RWPE1 (cell line): Measurements from ENCODE around the gene ZFYVE27.
A peak's percentile ranks its signal among the peaks of the same experiment; 100 is the strongest.
"Not testable (repeated sequence)": the region's sequence is repeated elsewhere in the genome, so short reads cannot be mapped to it uniquely, and the experiment has no call there.

Experiments
- CTCF ChIA-PET: fragments of 350-600 bp; sonication (Branson Sonifier 250); formaldehyde crosslinking; extraction: SDS; loops from one replicate; lab custom pipeline; 2021; lab: Yijun Ruan, JAX
- POLR2A ChIA-PET: fragments of 400-600 bp; formaldehyde crosslinking; extraction: SDS; loops from one replicate; lab custom pipeline; 2020; ENCODE audit warnings: antibody characterized with exemption; ENCODE audit not compliant: low non-redundant PET; lab: Yijun Ruan, JAX
- DNase-seq: peaks from one replicate; pipeline ENCODE4 v3.0.0; 2012; ENCODE audit warnings: low spot score
- H3K27ac ChIP-seq: fragments of 450-650 bp; 2 replicates; pipeline ENCODE4 v1.5.1; 2017
- CTCF ChIP-seq: fragments of 450-650 bp; conservative IDR thresholded peaks from 2 replicates; pipeline ENCODE4 v1.5.1; 2017; ENCODE audit warnings: low read depth, mild to moderate bottlenecking

The ZFYVE27 gene

GRCh38 chr10:97736902-97737769 is at the start of gene ZFYVE27:
Gene ZFYVE27, plus strand, starts transcription at chr10:97737128. Its CDS starts 1,350 bp downstream, at chr10:97738478.
- CTCF ChIA-PET: interaction anchor here (1.0 to 8.8 kb wide), 3 partner anchors 22 to 36 kb away, joined by 3 to 122 read pairs (median 4); no protein-coding TSS in a partner anchor
- TF ChIP-seq CTCF: no peak
- H3K27ac ChIP-seq: peak within 1 kb of the TSS; percentile 85
- DNase-seq: peak; percentile 100
- POLR2A ChIA-PET: interaction anchor here (0.8 to 1.6 kb wide), 5 partner anchors 19 to 195 kb away, joined by 3 to 6 read pairs (median 4); partner anchors contain the start of genes AVPI1 and MARVELD1

- CTCF ChIA-PET: interaction anchor here (0.7 to 2.0 kb wide), 5 partner anchors 11 to 43 kb away, joined by 3 to 12 read pairs (median 6); no protein-coding TSS in a partner anchor
- DNase-seq: no peak
- H3K27ac ChIP-seq: peak overlapping the region; percentile 96
These were observed 48.8 kb upstream of the ZFYVE27 start for GRCh38 chr10:97687785-97688781.

GRCh38 chr10:97689559-97690020 is 47.3 kb upstream of the ZFYVE27 start:
- POLR2A ChIA-PET: interaction anchor here (0.5 to 1.7 kb wide), 6 partner anchors 23 to 49 kb away, joined by 3 to 8 read pairs (median 4); partner anchors contain the start of genes MARVELD1, PI4K2A and ZFYVE27
- TF ChIP-seq CTCF: no peak
- peak; percentile 84 for DNase-seq
- peak overlapping the region; percentile 96 for H3K27ac ChIP-seq
- CTCF ChIA-PET: interaction anchor here (0.6 to 1.0 kb wide), 2 partner anchors 12 to 281 kb away, joined by 5 to 6 read pairs; no protein-coding TSS in a partner anchor

More at GRCh38 chr10:97687785-97688781, 48.8 kb upstream of the ZFYVE27 start:
- TF ChIP-seq CTCF: no peak
- POLR2A ChIA-PET: interaction anchor here (0.6 to 1.7 kb wide), 7 partner anchors 16 to 48 kb away, joined by 3 to 15 read pairs (median 4); partner anchors contain the start of genes MARVELD1, PI4K2A and ZFYVE27

- ChIA-PET CTCF (interaction anchor here (1.0 kb wide), 1 partner anchor 11 kb away, joined by 6 read pairs; no protein-coding TSS in a partner anchor), POLR2A (interaction anchor here (0.6 to 1.6 kb wide), 4 partner anchors 24 to 46 kb away, joined by 3 to 8 read pairs (median 4); partner anchors contain the start of genes MARVELD1 and ZFYVE27)
- no peak for DNase-seq
- peak overlapping the region; percentile 96 for H3K27ac ChIP-seq
- TF ChIP-seq CTCF: no peak
These were observed 46.8 kb upstream of the ZFYVE27 start for GRCh38 chr10:97690133-97690532.

- DNase-seq, POLR2A ChIA-PET, H3K27ac ChIP-seq: not testable (repeated sequence)
- CTCF ChIA-PET: interaction anchor here (0.5 to 0.9 kb wide), 3 partner anchors 11 to 28 kb away, joined by 3 to 4 read pairs (median 3); no protein-coding TSS in a partner anchor
These were observed 38.8 kb upstream of the ZFYVE27 start for GRCh38 chr10:97698072-97698655.
